MM.1S (cell line): ENCODE measurements around the gene ARMC2.
A peak's percentile ranks its signal among the peaks of the same experiment; 100 is the strongest.
"Not testable (repeated sequence)": the region's sequence is repeated elsewhere in the genome, so short reads cannot be mapped to it uniquely, and the experiment has no call there.

Experiments
- DNase-seq: peaks from one replicate; pipeline ENCODE4 v3.0.0-alpha.2; 2015
- H2AFZ ChIP-seq: fragments of 300-600 bp; sonication (generic); 2 replicates; pipeline ENCODE4 v1.6.0; 2016; ENCODE audit warnings: antibody characterized with exemption, low read length
- H3F3A ChIP-seq: fragments of 300-600 bp; sonication (generic); 2 replicates; pipeline ENCODE4 v1.6.1; 2016; ENCODE audit warnings: mild to moderate bottlenecking, antibody characterized with exemption, low read length, moderate library complexity, mixed read lengths; ENCODE audit not compliant: insufficient read depth
- H3K27ac ChIP-seq: fragments of 300-600 bp; sonication (generic); 2 replicates; pipeline ENCODE4 v1.5.1; 2016; ENCODE audit warnings: mild to moderate bottlenecking, low read length
- H3K27me3 ChIP-seq: fragments of 300-600 bp; sonication (generic); replicated peaks from 2 replicates; pipeline ENCODE4 v1.6.0; 2016; ENCODE audit warnings: low read length; ENCODE audit not compliant: insufficient read depth
- H3K36me3 ChIP-seq: fragments of 300-600 bp; sonication (generic); replicated peaks from 2 replicates; pipeline ENCODE4 v1.6.1; 2016; ENCODE audit warnings: mild to moderate bottlenecking, low read length, mixed read lengths; ENCODE audit not compliant: insufficient read depth
- H3K4me1 ChIP-seq: fragments of 300-600 bp; sonication (generic); 2 replicates; pipeline ENCODE4 v1.6.1; 2016; ENCODE audit warnings: low read length, mixed read lengths
- H3K4me2 ChIP-seq: fragments of 300-600 bp; sonication (generic); 2 replicates; pipeline ENCODE4 v1.6.0; 2016; ENCODE audit warnings: low read depth, low read length
- H3K4me3 ChIP-seq: fragments of 300-600 bp; sonication (generic); 2 replicates; pipeline ENCODE4 v1.5.1; 2016; ENCODE audit warnings: low read length, mixed read lengths
- H3K79me2 ChIP-seq: fragments of 300-600 bp; sonication (generic); 2 replicates; pipeline ENCODE4 v1.6.1; 2016; ENCODE audit warnings: mixed run types, low read length, mixed read lengths
- H3K9ac ChIP-seq: fragments of 300-600 bp; sonication (generic); 2 replicates; pipeline ENCODE4 v1.6.1; 2016; ENCODE audit warnings: low read length, mixed read lengths
- H3K9me2 ChIP-seq: fragments of 300-600 bp; sonication (generic); replicated peaks from 2 replicates; pipeline ENCODE4 v1.6.1; 2016; ENCODE audit warnings: mild to moderate bottlenecking, low read length, mixed read lengths; ENCODE audit not compliant: insufficient read depth
- H3K9me3 ChIP-seq: fragments of 300-600 bp; sonication (generic); replicated peaks from 2 replicates; pipeline ENCODE4 v1.6.1; 2016; ENCODE audit warnings: mild to moderate bottlenecking, low read length, mixed read lengths; ENCODE audit not compliant: insufficient read depth
- H4K20me1 ChIP-seq: fragments of 300-600 bp; sonication (generic); 2 replicates; pipeline ENCODE4 v1.6.1; 2016; ENCODE audit warnings: mild to moderate bottlenecking, low read length, moderate library complexity, mixed read lengths; ENCODE audit not compliant: insufficient read depth
- EZH2 ChIP-seq: fragments of 300-600 bp; sonication (generic); optimal IDR thresholded peaks from 2 replicates; pipeline ENCODE3; 2017; ENCODE audit warnings: low read depth, mild to moderate bottlenecking, antibody characterized with exemption, low read length, mixed read lengths
- EZH2phosphoT487 ChIP-seq: fragments of 300-600 bp; sonication (generic); IDR thresholded peaks from 2 replicates; pipeline ENCODE4 v1.6.1; 2018; ENCODE audit warnings: antibody characterized with exemption, low read length
- TF ChIP-seq, protein P1 (sequence below): fragments of 300-600 bp; sonication (generic); IDR thresholded peaks from 2 replicates; pipeline ENCODE4 v1.5.1; 2016; ENCODE audit warnings: antibody characterized with exemption, low read length, mixed read lengths

ARMC2 gene

GRCh38 chr6:108888745-108889144, 40.5 kb downstream of the ARMC2 start:
- H3K36me3 ChIP-seq: no peaks in the 10 kb centered on the region
- no peaks in the 10 kb centered on the region for H3K9me3 ChIP-seq

DNA sequence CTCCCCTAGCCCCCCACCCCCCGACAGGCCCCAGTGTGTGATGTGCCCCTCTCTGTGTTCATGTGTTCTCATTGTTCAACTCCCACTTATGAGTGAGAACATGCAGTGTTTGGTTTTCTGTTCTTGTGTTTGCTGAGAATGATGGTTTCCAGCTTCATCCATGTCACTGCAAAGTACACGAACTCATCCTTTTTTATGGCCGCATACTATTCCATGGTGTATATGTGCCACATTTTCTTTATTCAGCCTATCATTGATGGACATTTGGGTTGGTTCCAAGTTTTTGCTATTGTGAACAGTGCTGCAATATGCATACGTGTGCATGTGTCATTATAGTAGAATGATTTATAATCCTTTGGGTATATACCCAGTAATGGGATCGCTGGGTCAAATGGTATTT, 42.7 kb downstream of the ARMC2 start:
- not testable (repeated sequence) for H3K9ac ChIP-seq, H3K9me2 ChIP-seq, H4K20me1 ChIP-seq, H3K9me3 ChIP-seq, H3K4me2 ChIP-seq, H3F3A ChIP-seq, DNase-seq, H3K4me3 ChIP-seq, H3K27me3 ChIP-seq, H3K27ac ChIP-seq, H3K36me3 ChIP-seq, H2AFZ ChIP-seq
- peaks cover 22% of the 10 kb centered on the region for H3K4me1 ChIP-seq
- H3K79me2 ChIP-seq: peaks cover 14% of the 10 kb centered on the region; the same call in 1 of the 2 replicates

More at GRCh38 chr6:108888745-108889144, 40.5 kb downstream of the ARMC2 start:
- Histone ChIP-seq H3F3A (peaks cover 11% of the 10 kb centered on the region), H3K27ac (no peak overlapping the region), H3K4me2 (no peak overlapping the region), H3K4me3 (no peak overlapping the region), H4K20me1 (no peaks in the 10 kb centered on the region), H3K27me3 (no peaks in the 10 kb centered on the region), H3K9ac (no peak overlapping the region), H3K79me2 (peaks cover 9% of the 10 kb centered on the region; the same call in 1 of the 2 replicates), H3K9me2 (no peaks in the 10 kb centered on the region), H3K4me1 (peaks cover 31% of the 10 kb centered on the region), H2AFZ (no peak overlapping the region)
- DNase-seq: no peak
- TF ChIP-seq, protein P1, sequence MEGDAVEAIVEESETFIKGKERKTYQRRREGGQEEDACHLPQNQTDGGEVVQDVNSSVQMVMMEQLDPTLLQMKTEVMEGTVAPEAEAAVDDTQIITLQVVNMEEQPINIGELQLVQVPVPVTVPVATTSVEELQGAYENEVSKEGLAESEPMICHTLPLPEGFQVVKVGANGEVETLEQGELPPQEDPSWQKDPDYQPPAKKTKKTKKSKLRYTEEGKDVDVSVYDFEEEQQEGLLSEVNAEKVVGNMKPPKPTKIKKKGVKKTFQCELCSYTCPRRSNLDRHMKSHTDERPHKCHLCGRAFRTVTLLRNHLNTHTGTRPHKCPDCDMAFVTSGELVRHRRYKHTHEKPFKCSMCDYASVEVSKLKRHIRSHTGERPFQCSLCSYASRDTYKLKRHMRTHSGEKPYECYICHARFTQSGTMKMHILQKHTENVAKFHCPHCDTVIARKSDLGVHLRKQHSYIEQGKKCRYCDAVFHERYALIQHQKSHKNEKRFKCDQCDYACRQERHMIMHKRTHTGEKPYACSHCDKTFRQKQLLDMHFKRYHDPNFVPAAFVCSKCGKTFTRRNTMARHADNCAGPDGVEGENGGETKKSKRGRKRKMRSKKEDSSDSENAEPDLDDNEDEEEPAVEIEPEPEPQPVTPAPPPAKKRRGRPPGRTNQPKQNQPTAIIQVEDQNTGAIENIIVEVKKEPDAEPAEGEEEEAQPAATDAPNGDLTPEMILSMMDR: no peak
- TF ChIP-seq EZH2phosphoT487: no peak
- TF ChIP-seq EZH2: no peak

GRCh38 chr6:108895571-108895970, 47.3 kb downstream of the ARMC2 start:
- DNase-seq: no peak
- H3K4me3 ChIP-seq: no peak overlapping the region
- peaks cover 65% of the 10 kb centered on the region for H3K4me1 ChIP-seq
- peaks cover 18% of the 10 kb centered on the region for H3F3A ChIP-seq
- no peak overlapping the region for H2AFZ ChIP-seq
- peak overlapping the region; percentile 79; the same call in 1 of the 2 replicates for H3K4me2 ChIP-seq
- no peaks in the 10 kb centered on the region for H3K36me3 ChIP-seq
- TF ChIP-seq, protein P1: no peak
- TF ChIP-seq EZH2 (no peak), EZH2phosphoT487 (no peak)
- no peaks in the 10 kb centered on the region for H3K9me3 ChIP-seq
- no peaks in the 10 kb centered on the region for H4K20me1 ChIP-seq
- H3K9ac ChIP-seq: peak overlapping the region; percentile 49
- no peaks in the 10 kb centered on the region for H3K27me3 ChIP-seq
- peak overlapping the region; percentile 85 for H3K27ac ChIP-seq
- no peaks in the 10 kb centered on the region for H3K9me2 ChIP-seq
- peaks cover 22% of the 10 kb centered on the region; the same call in 1 of the 2 replicates for H3K79me2 ChIP-seq

DNA sequence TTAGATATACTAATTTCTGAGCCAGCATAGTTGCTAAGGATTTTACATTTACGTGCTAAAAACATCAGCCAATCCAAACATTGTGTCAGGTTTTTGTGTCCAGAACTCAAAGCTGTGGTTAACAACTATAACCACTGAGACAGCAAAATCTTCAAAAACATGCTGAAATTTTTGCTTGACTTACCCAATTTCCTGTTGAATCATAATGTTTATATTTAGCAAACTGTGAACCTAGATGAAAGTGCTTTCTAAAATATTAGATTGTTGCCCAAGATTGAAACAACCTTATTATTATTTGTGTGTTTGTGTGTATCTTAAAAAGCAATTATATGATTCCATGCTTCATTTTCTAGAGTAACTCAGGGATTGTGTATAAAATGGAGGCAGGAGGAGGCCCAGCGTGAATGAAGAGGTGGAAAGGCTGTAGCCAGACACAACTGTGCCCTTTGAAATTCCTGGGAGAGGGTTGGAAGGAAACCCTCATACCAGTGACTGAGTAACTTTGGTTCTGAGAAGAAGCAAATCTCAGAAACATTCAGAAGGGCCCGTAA, 48.0 kb downstream of the ARMC2 start:
- H3K79me2 ChIP-seq: peaks cover 22% of the 10 kb centered on the region; the same call in 1 of the 2 replicates
- H3K4me1 ChIP-seq: peaks cover 68% of the 10 kb centered on the region
- TF ChIP-seq, protein P1: no peak
- TF ChIP-seq EZH2phosphoT487 (no peak), EZH2 (no peak)
- peaks cover 18% of the 10 kb centered on the region for H3F3A ChIP-seq
- H3K27me3 ChIP-seq: no peaks in the 10 kb centered on the region
- peak overlapping the region; percentile 55 for H3K9ac ChIP-seq
- H3K9me3 ChIP-seq: no peaks in the 10 kb centered on the region
- H3K36me3 ChIP-seq: no peaks in the 10 kb centered on the region
- no peak overlapping the region for H2AFZ ChIP-seq
- H3K27ac ChIP-seq: peak overlapping the region; percentile 85
- H3K4me3 ChIP-seq: peak overlapping the region; percentile 14; the same call in 1 of the 2 replicates
- H4K20me1 ChIP-seq: no peaks in the 10 kb centered on the region
- peak; percentile 92 for DNase-seq
- H3K9me2 ChIP-seq: no peaks in the 10 kb centered on the region
- H3K4me2 ChIP-seq: peak overlapping the region; percentile 79
